ENCODE results near the gene RNLS. TPM values are rescaled to one million over a fixed set of nuclear protein-coding genes. Genes with fewer than 3 reads are reported as not detected.

RNLS gene
- total RNA-seq, 2 experiments from 2014 or later = not detected

DNA sequence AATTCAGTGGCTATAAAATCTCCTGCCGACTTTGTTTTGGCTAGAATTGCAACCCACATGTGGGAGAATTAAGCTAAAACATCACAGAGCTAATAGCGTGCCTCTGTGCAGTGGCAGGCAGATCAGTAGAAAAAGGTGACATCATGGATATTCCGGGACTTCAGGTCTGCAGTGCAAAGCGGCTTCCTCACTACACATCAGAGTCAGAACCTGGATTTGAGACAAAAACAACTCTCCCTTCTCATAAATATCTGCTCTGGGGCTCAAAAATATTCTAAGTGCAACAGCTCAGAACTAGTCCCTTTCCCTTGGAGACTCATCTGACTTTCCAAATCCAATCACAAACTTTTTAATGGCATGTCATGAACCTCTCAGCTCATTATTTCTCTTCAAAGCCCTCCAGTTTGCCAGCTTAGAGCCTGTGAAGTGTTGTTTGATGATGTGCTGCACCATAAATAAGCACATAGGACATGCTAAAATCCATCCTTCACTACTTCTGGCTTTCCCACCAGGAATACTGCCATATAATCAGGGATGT, 337.1 kb downstream of the RNLS start:
- Histone ChIP-seq H3K4me2 (ENCODE audit: low read length) (no peak overlapping the region), H4K20me1 (ENCODE audit: insufficient read depth, low read length) (no peaks in the 10 kb centered on the region), H3K9me2 (ENCODE audit: insufficient read depth, low read length) (no peaks in the 10 kb centered on the region), H3K4me1 (ENCODE audit: insufficient read depth, low read length, poor library complexity, severe bottlenecking) (no peaks in the 10 kb centered on the region), H2AFZ (ENCODE audit: low read length) (no peak overlapping the region), H3K4me3 (ENCODE audit: low read depth, low read length, poor library complexity, severe bottlenecking) (no peak overlapping the region), H3K79me2 (ENCODE audit: insufficient read depth, low read depth, low read length) (no peaks in the 10 kb centered on the region), H3K27ac (ENCODE audit: low read depth, low read length, poor library complexity, severe bottlenecking) (no peak overlapping the region), H3K9me3 (ENCODE audit: low read length) (no peaks in the 10 kb centered on the region), H3K36me3 (ENCODE audit: insufficient read depth, low read length) (no peaks in the 10 kb centered on the region)
- intact Hi-C loops (cut with micrococcal nuclease; ENCODE audit: unreplicated experiment) = no loop called here
- ChIA-PET POLR2A (interaction anchor here (0.7 to 1.1 kb wide), 2 partner anchors 15 to 114 kb away, joined by 3 to 4 read pairs; no protein-coding TSS in a partner anchor), CTCF (ENCODE audit: unreplicated experiment) (no interaction called here)
- no peak for DNase-seq (ENCODE audit: low spot score)
- TF ChIP-seq, protein P1, sequence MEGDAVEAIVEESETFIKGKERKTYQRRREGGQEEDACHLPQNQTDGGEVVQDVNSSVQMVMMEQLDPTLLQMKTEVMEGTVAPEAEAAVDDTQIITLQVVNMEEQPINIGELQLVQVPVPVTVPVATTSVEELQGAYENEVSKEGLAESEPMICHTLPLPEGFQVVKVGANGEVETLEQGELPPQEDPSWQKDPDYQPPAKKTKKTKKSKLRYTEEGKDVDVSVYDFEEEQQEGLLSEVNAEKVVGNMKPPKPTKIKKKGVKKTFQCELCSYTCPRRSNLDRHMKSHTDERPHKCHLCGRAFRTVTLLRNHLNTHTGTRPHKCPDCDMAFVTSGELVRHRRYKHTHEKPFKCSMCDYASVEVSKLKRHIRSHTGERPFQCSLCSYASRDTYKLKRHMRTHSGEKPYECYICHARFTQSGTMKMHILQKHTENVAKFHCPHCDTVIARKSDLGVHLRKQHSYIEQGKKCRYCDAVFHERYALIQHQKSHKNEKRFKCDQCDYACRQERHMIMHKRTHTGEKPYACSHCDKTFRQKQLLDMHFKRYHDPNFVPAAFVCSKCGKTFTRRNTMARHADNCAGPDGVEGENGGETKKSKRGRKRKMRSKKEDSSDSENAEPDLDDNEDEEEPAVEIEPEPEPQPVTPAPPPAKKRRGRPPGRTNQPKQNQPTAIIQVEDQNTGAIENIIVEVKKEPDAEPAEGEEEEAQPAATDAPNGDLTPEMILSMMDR (conservative IDR thresholded peaks at IDR 0.05; ENCODE audit: low read length) = no peak
- no peak for TF ChIP-seq EZH2phosphoT487 (IDR thresholded peaks at IDR 0.05; ENCODE audit: borderline replicate concordance, low read depth, low read length)
- no TSS peak for BruUV-seq (replicated peaks)

DNA sequence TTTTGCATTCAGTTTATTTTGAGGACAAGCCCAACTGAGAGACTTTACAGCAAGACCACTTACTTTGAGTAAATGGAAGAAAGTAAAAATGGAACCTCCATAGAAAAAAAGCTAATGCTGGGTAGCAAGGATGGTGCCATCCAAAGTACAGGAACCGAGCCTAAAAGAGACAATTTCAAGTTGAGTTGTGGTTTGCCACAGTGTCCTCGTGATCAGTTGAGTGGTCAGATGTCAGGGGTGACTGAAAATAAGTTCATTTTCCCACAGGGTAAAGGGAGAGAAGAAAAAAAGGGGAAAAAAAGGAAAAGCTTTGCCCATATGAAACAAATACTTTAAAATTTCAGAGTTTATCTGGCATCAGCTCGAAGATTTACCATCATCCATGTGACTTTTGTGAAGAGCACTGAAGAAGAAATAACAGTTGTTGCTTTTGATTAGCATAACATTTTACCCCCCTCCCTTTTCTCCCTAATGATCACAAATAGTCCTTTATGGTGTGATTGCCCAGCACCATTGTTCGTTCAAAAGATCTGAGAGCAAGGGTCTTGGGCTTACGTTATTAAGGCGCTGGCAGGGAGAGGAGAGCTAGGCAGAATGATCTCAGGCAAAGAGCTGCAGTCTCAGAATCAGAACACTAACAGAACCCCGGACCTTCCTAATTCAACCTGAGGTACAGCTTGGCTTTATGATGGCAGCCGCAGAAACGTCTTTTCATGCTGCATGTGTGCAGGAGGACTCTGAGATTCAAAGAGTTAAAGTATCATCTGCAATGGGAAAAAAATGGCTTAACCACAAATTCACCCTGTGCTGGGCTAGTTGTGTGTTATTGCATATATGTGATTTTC, 338.1 kb downstream of the RNLS start:
- H3K36me3 ChIP-seq (ENCODE audit: insufficient read depth, low read length) = no peaks in the 10 kb centered on the region
- BruUV-seq (replicated peaks) = no TSS peak
- no peaks in the 10 kb centered on the region for H3K79me2 ChIP-seq (ENCODE audit: insufficient read depth, low read depth, low read length)
- no peak overlapping the region for H3K4me2 ChIP-seq (ENCODE audit: low read length)
- intact Hi-C loops (cut with micrococcal nuclease; ENCODE audit: unreplicated experiment) = no loop called here
- H3K9me2 ChIP-seq (ENCODE audit: insufficient read depth, low read length) = no peaks in the 10 kb centered on the region
- TF ChIP-seq EZH2phosphoT487 (IDR thresholded peaks at IDR 0.05; ENCODE audit: borderline replicate concordance, low read depth, low read length) = no peak
- TF ChIP-seq, protein P1 (conservative IDR thresholded peaks at IDR 0.05; ENCODE audit: low read length) = no peak
- H2AFZ ChIP-seq (ENCODE audit: low read length) = no peak overlapping the region
- ChIA-PET CTCF (ENCODE audit: unreplicated experiment) (no interaction called here), POLR2A (interaction anchor here (0.7 kb wide), 1 partner anchor 42 kb away, joined by 5 read pairs; no protein-coding TSS in a partner anchor)
- H4K20me1 ChIP-seq (ENCODE audit: insufficient read depth, low read length) = no peaks in the 10 kb centered on the region
- no peaks in the 10 kb centered on the region for H3K4me1 ChIP-seq (ENCODE audit: insufficient read depth, low read length, poor library complexity, severe bottlenecking)
- H3K4me3 ChIP-seq (ENCODE audit: low read depth, low read length, poor library complexity, severe bottlenecking) = no peak overlapping the region
- no peak overlapping the region for H3K27ac ChIP-seq (ENCODE audit: low read depth, low read length, poor library complexity, severe bottlenecking)
- H3K9me3 ChIP-seq (ENCODE audit: low read length) = no peaks in the 10 kb centered on the region
- no peak for DNase-seq (ENCODE audit: low spot score)

Measured in OCI-LY7 (cell line).